Left colon (tissue), 2 donors: ENCODE results near the gene ARHGAP19. TPM values are rescaled to one million over a fixed set of nuclear protein-coding genes. Genes with fewer than 3 reads are reported as not detected.
"Not testable (repeated sequence)": the region's sequence is repeated elsewhere in the genome, so short reads cannot be mapped to it uniquely, and the experiment has no call there.

Experiments
- ATAC-seq: fragments of 200-7000 bp; cut with Tn5 transposase; one replicate; pipeline ENCODE4 v1.9.1; 2020; ENCODE audit warnings: mild to moderate bottlenecking, moderate library complexity
- DNase-seq, 2 donors: peaks; one replicate each; pipeline ENCODE4 v3.0.0-alpha.2; 2020
- intact Hi-C, 2 donors: fragments of 100-400 bp; cut with DNase I in 1 of 2; cut with micrococcal nuclease in 1 of 2; formaldehyde crosslinking; loops; one replicate each; pipeline versions ENCODE4 v1.11.2 to v1.14.0; 2022; cut with DNase I, micrococcal nuclease
- total RNA-seq, 2 donors: library from RNA; stranded (reverse); fragmentation: NEBNext Ultra II Directional; extraction: Animal tissue kit (Norgen Biotek cat#: 25700); gene quantifications; one replicate each; pipeline ENCODE4 v1.2.1, GENCODE V29; 2021
- donor health status: DM: no; HTN: no; CAD: no.
- donor health status: DM: yes; HTN: yes; CAD: no.

ARHGAP19 gene
- total RNA-seq, 2 donors from 2014 or later = 6.4 to 6.8 TPM

DNA sequence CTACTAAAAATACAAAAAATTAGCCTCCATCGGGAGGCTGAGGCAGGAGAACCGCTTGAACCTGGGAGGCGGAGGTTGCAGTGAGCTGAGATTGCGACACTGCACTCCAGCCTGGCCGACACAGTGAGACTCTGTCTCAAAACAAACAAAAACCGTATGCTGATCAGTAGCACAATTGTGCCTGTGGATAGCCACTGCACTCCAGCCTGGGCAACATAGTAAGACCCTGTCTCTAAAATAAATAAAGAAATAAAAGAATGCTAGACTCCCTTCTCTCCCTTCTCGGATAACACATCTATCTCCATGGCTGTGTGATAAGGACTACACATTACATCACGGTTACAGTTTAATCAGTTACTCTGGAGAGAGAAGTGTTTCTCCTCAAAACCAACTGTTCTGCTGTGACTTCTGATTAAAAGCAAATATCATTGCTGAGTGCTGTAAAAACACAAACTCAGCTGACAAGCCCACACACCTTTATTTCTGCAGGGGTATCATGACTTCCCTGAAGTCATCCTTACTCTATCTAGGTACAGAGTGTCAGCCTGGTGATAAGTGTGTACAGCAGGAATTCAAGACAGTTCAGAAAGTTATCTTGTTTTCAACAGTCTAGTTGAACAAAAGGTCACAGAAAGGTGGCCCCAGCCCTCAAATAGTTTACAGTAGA lies 5.3 kb upstream of the ARHGAP19 start:
- DNase-seq = no peak
- ATAC-seq = no peak
- intact Hi-C loops = no loop called here

DNA sequence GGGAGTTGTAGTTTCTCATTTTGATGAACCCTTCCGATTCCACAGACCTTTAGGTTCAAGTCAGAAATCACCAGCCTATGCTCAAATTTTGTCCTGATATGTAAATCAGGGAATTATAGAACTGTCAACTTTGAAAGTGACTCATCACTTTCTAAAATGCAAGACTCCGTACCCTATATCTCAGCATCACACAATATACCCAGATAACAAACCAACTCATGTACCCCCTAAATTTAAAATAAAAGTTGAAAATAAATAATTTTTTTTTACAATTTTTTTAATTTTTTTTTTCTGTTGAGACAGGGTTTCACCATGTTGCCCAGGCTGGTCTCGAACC lies 393 bp upstream of the ARHGAP19 start:
- intact Hi-C loops = no loop called here
- ATAC-seq (no peak), DNase-seq (no peak)

GRCh38 chr10:97291357-97292096 lies 910 bp downstream of the ARHGAP19 start:
- peak in 1 of 2 donors; percentile 16 for DNase-seq
- ATAC-seq = peak; percentile 29
- intact Hi-C loops = no loop called here

- intact Hi-C loops, ATAC-seq: not testable (repeated sequence)
- peak in 1 of 2 donors; percentile 14 for DNase-seq
These were observed 1.7 kb downstream of the ARHGAP19 start for GRCh38 chr10:97290576-97291356.

DNA sequence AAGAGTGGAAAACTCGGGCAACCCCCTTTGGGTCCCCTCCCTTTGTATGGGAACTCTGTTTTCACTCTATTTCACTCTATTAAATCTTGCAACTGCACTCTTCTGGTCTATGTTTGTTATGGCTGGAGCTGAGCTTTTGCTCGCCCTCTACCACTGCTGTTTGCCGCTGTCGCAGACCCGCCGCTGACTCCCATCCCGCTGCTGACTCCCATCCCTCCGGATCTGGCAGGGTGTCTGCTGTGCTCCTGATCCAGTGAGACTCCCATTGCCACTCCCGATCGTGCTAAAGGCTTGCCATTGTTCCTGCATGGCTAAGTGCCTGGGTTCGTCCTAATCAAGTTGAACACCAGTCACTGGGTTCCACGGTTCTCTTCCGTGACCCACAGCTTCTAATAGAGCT lies 2.4 kb downstream of the ARHGAP19 start:
- ATAC-seq, intact Hi-C loops, DNase-seq: not testable (repeated sequence)

DNA sequence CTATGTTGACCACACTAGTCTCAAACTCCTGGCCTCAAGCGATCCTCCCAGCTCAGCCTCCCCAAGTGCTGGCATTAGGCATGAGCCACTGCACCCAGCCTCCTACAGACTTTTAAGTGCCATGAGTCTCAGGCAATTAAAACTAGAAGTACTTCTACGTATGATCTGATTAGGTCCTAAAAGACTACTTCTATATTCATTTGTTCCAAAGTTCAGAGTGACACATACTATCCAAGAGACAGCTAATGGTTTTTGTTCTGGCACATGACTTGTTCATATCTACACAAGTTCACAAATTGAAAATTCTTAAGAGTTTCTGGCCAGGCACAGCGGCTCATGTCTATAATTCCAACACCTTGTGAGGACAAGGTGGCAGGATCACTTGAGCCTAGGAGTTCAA lies 11.7 kb downstream of the ARHGAP19 start:
- DNase-seq = no peak
- intact Hi-C loops = loop anchor here in 1 of 2 donors (10.0 kb wide), 1 partner anchor 54 kb away; the partner anchor contains the start of gene FRAT2
- ATAC-seq = peak; percentile 93

- DNase-seq (no peak), ATAC-seq (peak; percentile 34)
- intact Hi-C loops = loop anchor here in 1 of 2 donors (10.0 kb wide), 1 partner anchor 76 kb away; no protein-coding TSS in a partner anchor
These were observed 13.2 kb downstream of the ARHGAP19 start for GRCh38 chr10:97279121-97279815.

DNA sequence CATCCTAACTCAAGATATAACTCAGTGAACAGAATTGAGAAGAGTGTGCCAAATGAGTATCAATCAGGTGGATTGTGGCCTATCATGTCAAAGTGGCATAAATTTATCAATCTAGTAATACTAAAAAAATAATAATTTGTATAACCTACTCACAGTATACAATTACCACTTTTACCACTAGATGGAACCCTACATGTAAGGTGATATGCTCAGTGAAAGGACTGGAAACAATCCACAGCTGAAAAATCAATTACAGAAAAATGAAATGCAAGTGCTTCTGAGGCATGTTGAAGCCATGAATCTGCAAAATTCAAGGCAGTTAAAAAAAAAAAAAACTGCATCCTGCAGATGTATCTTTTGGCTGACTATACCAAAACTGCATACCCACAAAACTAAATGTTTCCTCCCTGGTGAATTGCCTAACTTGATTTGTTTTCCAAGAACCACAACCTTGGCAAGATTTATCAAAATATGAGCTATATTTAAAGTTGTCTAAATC lies 13.9 kb downstream of the ARHGAP19 start:
- intact Hi-C loops = loop anchor here in 1 of 2 donors (10.0 kb wide), 1 partner anchor 76 kb away; no protein-coding TSS in a partner anchor
- ATAC-seq (peak; percentile 70), DNase-seq (no peak)

DNA sequence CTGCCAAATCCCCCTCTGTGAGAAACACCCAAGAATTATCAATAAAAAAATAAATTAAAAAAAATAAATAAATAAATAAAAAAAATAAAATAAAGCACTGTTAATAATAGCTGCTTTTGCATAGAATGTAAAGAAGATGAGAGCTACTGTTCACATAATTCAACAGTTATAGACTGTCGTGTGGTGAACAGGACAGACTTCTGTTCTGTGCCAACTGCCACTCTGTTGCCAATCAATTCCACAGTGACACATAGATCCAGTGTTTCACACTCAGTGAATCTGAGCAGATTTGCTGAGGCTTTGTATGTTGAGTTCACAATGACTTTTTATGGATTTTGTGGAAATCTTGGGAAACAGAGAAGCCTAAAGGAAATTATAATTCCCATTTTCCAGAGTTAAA lies 14.9 kb downstream of the ARHGAP19 start:
- ATAC-seq (no peak), DNase-seq (no peak)
- intact Hi-C loops = loop anchor here in 1 of 2 donors (10.0 kb wide), 1 partner anchor 77 kb away; no protein-coding TSS in a partner anchor

DNA sequence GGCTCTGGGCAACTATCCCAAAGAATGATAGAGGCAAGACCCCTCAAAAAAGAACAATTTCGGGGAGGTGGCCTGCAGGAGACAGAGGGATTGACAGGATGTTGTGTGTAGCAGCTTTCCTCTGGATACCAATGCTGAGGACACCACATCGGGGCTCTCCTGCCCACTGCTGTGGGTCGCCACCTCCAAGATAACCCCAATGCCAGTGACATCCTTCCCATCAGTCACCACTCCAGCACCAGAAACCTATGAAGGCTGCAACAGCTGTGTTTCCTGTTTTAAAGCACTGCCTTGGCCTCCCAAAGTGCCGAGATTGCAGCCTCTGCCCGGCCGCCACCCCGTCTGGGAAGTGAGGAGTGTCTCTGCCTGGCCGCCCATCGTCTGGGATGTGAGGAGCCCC lies 17.6 kb downstream of the ARHGAP19 start:
- intact Hi-C loops = loop anchor here in 1 of 2 donors (10.0 kb wide), 1 partner anchor 80 kb away; no protein-coding TSS in a partner anchor
- DNase-seq (no peak), ATAC-seq (no peak)

- no peak for DNase-seq
- ATAC-seq = no peak
- intact Hi-C loops = loop anchor here in 1 of 2 donors (10.0 kb wide), 1 partner anchor 81 kb away; no protein-coding TSS in a partner anchor
These were observed 18.7 kb downstream of the ARHGAP19 start for GRCh38 chr10:97273700-97274099.

GRCh38 chr10:97270523-97271154 lies 21.8 kb downstream of the ARHGAP19 start:
- ATAC-seq (no peak), DNase-seq (no peak)
- intact Hi-C loops = loop anchor here in 1 of 2 donors (10.0 kb wide), 1 partner anchor 84 kb away; no protein-coding TSS in a partner anchor

DNA sequence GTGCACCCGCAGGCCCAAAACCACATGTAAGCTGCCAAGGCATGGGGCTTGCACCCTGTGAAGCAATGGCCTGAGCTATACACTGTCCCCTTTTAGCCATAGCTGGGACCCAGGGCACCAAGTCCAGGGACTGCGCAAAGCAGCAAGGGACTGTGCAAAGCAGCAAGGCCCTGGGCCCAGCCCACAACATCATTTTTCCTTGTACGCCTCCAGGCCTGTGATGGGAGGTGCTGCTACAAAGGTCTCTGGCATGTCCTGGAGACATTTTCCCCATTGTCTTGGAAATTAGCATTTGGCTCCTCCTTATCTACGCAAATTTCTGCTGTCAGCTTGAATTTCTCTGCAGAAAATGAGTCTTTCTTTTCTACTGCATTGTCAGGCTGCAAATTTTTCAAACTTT lies 24.8 kb downstream of the ARHGAP19 start:
- DNase-seq = no peak
- ATAC-seq = no peak
- intact Hi-C loops = no loop called here

- ATAC-seq, DNase-seq, intact Hi-C loops: not testable (repeated sequence)
These were observed 27.3 kb downstream of the ARHGAP19 start for GRCh38 chr10:97265095-97265494.

GRCh38 chr10:97263971-97264370 lies 28.5 kb downstream of the ARHGAP19 start:
- ATAC-seq (no peak), DNase-seq (no peak)
- intact Hi-C loops = no loop called here

- intact Hi-C loops = no loop called here
- ATAC-seq (no peak), DNase-seq (no peak)
These were observed 30.8 kb downstream of the ARHGAP19 start for GRCh38 chr10:97261656-97262055.

DNA sequence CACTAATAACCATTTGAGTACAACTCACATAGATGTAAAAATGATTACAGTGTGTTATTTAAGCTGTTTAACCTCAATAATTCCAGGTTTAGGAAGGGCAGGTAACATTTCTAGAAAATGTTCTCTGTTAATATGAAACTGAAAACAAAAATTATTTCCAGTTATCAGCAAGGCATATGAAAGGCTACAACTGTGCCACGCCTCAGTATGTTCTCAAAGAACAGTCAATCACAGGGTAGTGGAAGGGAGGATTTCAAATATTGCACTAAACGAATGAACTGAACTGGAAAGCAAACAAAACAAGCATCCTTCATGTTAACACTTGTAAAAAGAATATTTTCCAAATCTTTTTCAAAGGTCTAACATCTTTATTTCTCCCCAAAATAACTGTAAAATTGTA lies 31.3 kb downstream of the ARHGAP19 start:
- intact Hi-C loops = no loop called here
- ATAC-seq (peak; percentile 48), DNase-seq (no peak)

- peak; percentile 94 for ATAC-seq
- DNase-seq = no peak
- intact Hi-C loops = no loop called here
These were observed 33.3 kb downstream of the ARHGAP19 start for GRCh38 chr10:97259119-97259518.
